ENCODE results near the gene LEFTY1.
"Not testable (repeated sequence)": the region's sequence is repeated elsewhere in the genome, so short reads cannot be mapped to it uniquely, and the experiment has no call there.

The LEFTY1 gene

GRCh38 chr1:225846331-225847310, 42.3 kb downstream of the LEFTY1 start:
- DNase-seq, result no peak

GRCh38 chr1:225845571-225846259, 43.2 kb downstream of the LEFTY1 start:
- peak; percentile 53 for DNase-seq

- DNase-seq, result no peak
These were observed 43.8 kb downstream of the LEFTY1 start for GRCh38 chr1:225845097-225845496.

GRCh38 chr1:225844236-225845061, 44.5 kb downstream of the LEFTY1 start:
- no peak for DNase-seq

GRCh38 chr1:225843426-225843795, 45.5 kb downstream of the LEFTY1 start:
- no peak for DNase-seq

DNA sequence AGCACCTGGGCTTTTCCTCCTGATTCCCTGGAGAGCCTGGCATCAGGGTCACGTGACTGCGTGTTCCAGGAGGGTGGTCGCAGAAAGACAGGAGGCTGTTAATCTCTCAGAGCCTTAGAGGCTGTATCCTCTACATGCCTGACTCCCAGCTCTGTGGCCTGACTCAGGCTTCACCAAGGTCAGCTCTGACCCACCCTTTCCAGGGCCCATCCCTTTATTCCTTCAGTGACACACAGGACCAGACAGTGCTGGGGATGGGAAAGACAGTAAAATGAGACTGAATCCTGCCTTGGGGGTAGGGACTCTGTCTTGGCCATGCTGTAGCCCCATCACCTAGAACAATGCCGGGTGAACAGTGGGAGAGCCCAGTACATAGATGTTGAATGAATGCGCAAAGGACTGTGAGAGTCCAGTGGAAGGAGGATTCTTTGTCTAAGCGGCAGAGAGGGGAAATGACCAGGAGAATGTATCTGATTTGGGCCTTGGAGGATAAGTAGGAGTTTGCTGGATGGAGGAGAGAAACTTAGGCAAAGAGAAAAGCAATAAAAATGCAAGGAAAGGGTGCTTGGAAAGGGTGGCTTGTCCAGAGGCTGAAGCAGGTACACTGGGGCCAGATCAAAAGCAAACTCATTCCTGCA, 46.0 kb downstream of the LEFTY1 start:
- DNase-seq, result no peak

DNA sequence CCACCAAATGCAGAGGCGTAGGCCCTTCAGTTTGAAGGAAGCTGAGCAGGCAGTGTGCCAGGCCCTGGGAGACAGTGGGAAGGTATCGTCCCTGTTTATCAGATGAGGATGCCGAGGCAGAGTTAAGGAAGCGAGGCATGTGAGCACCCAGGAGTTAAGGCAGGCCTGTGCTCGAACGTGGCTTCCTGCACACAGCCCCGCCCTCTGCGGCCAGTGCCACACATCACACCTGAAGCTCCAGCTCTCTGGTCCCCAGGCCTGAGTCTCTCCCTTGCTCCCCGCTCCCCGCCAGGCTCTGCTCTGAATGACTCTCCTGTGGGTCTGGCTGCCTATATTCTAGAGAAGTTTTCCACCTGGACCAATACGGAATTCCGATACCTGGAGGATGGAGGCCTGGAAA, 46.9 kb downstream of the LEFTY1 start:
- no peak for DNase-seq

GRCh38 chr1:225840713-225841112, 48.2 kb downstream of the LEFTY1 start:
- no peak for DNase-seq

GRCh38 chr1:225840223-225840610, 48.7 kb downstream of the LEFTY1 start:
- no peak for DNase-seq

DNA sequence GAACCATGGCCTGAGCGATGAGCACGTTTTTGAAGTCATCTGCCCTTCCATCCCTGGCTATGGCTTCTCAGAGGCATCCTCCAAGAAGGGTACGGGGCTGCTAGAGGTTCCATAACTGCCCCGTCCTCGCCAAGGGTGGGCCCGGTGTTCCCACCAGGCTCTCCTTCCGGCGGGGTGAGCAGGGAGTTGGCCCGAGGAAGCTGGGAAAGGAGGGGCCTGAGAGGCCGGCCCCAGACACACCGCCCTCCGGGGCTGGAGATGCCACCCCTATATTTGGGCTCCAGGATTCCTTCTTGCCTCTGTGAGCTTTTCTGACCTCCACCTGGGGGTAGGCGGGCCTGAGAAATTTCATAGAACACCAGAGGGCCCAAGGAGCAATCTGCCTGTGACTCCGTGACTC, 50.2 kb downstream of the LEFTY1 start:
- no peak for DNase-seq

GRCh38 chr1:225836296-225836695, 52.6 kb downstream of the LEFTY1 start:
- not testable (repeated sequence) for DNase-seq
